Effector memory CD8-positive, alpha-beta T cell (primary cell): Measurements from ENCODE around the gene CAMTA1.

Source experiments
- ATAC-seq: fragments of 150-1000 bp; cut with Tn5 transposase; replicated peaks from 2 replicates; pipeline ENCODE4 v1.10.0; 2021; ENCODE audit warnings: mild to moderate bottlenecking, moderate library complexity
- DNase-seq, 3 experiments: peaks; one replicate each; pipeline ENCODE4 v3.0.0; 2021
- H3K27ac Mint-ChIP-seq, 2 donors: one replicate each; pipeline ENCODE4 v1.8.0; 2022; ENCODE audit warnings: mild to moderate bottlenecking in 2 of 2, mixed read lengths in 2 of 2, moderate library complexity in 2 of 2
- H3K27me3 Mint-ChIP-seq, 2 donors: one replicate each; pipeline ENCODE4 v1.8.0; 2022; ENCODE audit warnings: mixed read lengths in 2 of 2
- H3K36me3 Mint-ChIP-seq: one replicate; pipeline ENCODE4 v1.8.0; 2022; ENCODE audit warnings: mild to moderate bottlenecking, moderate library complexity, mixed read lengths; ENCODE audit not compliant: insufficient read depth
- H3K4me1 Mint-ChIP-seq, 2 donors: one replicate each; pipeline ENCODE4 v1.8.0; 2022; ENCODE audit warnings: low read depth in 2 of 2, mixed read lengths in 2 of 2
- H3K4me3 Mint-ChIP-seq, 2 donors: one replicate each; pipeline ENCODE4 v1.8.0; 2022; ENCODE audit warnings: mild to moderate bottlenecking in 2 of 2, mixed read lengths in 2 of 2, moderate library complexity in 2 of 2
- H3K9me3 Mint-ChIP-seq, 2 donors: one replicate each; pipeline ENCODE4 v1.8.0; 2022; ENCODE audit warnings: mixed read lengths in 2 of 2

The CAMTA1 gene

GRCh38 chr1:7107109-7107830 is 322.0 kb downstream of the CAMTA1 start:
- no peaks in the 10 kb centered on the region for H3K9me3 Mint-ChIP-seq
- H3K27me3 Mint-ChIP-seq = peaks cover 30 to 42% of the 10 kb centered on the region in 2 donors
- DNase-seq (no peak), ATAC-seq (no peak)
- H3K27ac Mint-ChIP-seq = no peak overlapping the region
- no peaks in the 10 kb centered on the region for H3K4me1 Mint-ChIP-seq
- no peaks in the 10 kb centered on the region for H3K36me3 Mint-ChIP-seq
- no peak overlapping the region for H3K4me3 Mint-ChIP-seq

- H3K27me3 Mint-ChIP-seq = peaks cover 38 to 52% of the 10 kb centered on the region in 2 donors
- H3K36me3 Mint-ChIP-seq = no peaks in the 10 kb centered on the region
- no peak overlapping the region for H3K4me3 Mint-ChIP-seq
- no peaks in the 10 kb centered on the region for H3K4me1 Mint-ChIP-seq
- ATAC-seq (no peak), DNase-seq (no peak)
- peaks cover 0 to 7% of the 10 kb centered on the region in 2 donors for H3K9me3 Mint-ChIP-seq
- no peak overlapping the region for H3K27ac Mint-ChIP-seq
Observed at GRCh38 chr1:7108251-7108650, 323.0 kb downstream of the CAMTA1 start.

- ATAC-seq (no peak), DNase-seq (no peak)
- Mint-ChIP-seq H3K36me3 (no peaks in the 10 kb centered on the region), H3K27me3 (peaks cover 39 to 56% of the 10 kb centered on the region in 2 donors), H3K4me3 (no peak overlapping the region), H3K4me1 (no peaks in the 10 kb centered on the region), H3K9me3 (peaks cover 0 to 8% of the 10 kb centered on the region in 2 donors), H3K27ac (no peak overlapping the region)
Observed at GRCh38 chr1:7109901-7110300, 324.6 kb downstream of the CAMTA1 start.

GRCh38 chr1:7110321-7110720 is 325.1 kb downstream of the CAMTA1 start:
- Mint-ChIP-seq H3K4me3 (no peak overlapping the region), H3K36me3 (no peaks in the 10 kb centered on the region), H3K27me3 (peaks cover 39 to 56% of the 10 kb centered on the region in 2 donors), H3K4me1 (no peaks in the 10 kb centered on the region), H3K9me3 (peaks cover 0 to 8% of the 10 kb centered on the region in 2 donors), H3K27ac (no peak overlapping the region)
- ATAC-seq (no peak), DNase-seq (no peak)

GRCh38 chr1:7111853-7112252 is 326.6 kb downstream of the CAMTA1 start:
- ATAC-seq = no peak
- no peak for DNase-seq
- H3K27ac Mint-ChIP-seq = no peak overlapping the region
- H3K4me1 Mint-ChIP-seq = no peaks in the 10 kb centered on the region
- peaks cover 37 to 54% of the 10 kb centered on the region in 2 donors for H3K27me3 Mint-ChIP-seq
- H3K4me3 Mint-ChIP-seq = no peak overlapping the region
- H3K9me3 Mint-ChIP-seq = peaks cover 1 to 8% of the 10 kb centered on the region in 2 donors
- no peaks in the 10 kb centered on the region for H3K36me3 Mint-ChIP-seq

- H3K27ac Mint-ChIP-seq = no peak overlapping the region
- H3K27me3 Mint-ChIP-seq = peaks cover 34 to 45% of the 10 kb centered on the region in 2 donors
- DNase-seq (no peak), ATAC-seq (no peak)
- peaks cover 1 to 8% of the 10 kb centered on the region in 2 donors for H3K9me3 Mint-ChIP-seq
- no peak overlapping the region for H3K4me3 Mint-ChIP-seq
- H3K36me3 Mint-ChIP-seq = no peaks in the 10 kb centered on the region
- H3K4me1 Mint-ChIP-seq = no peaks in the 10 kb centered on the region
Observed at GRCh38 chr1:7113136-7113535, 327.9 kb downstream of the CAMTA1 start.

GRCh38 chr1:7113822-7114221 is 328.6 kb downstream of the CAMTA1 start:
- Mint-ChIP-seq H3K4me1 (no peaks in the 10 kb centered on the region), H3K27ac (no peak overlapping the region), H3K9me3 (peaks cover 1 to 8% of the 10 kb centered on the region in 2 donors), H3K36me3 (no peaks in the 10 kb centered on the region), H3K27me3 (peaks cover 35 to 42% of the 10 kb centered on the region in 2 donors), H3K4me3 (no peak overlapping the region)
- DNase-seq (no peak), ATAC-seq (no peak)

GRCh38 chr1:7116001-7116400 is 330.7 kb downstream of the CAMTA1 start:
- Mint-ChIP-seq H3K4me1 (no peaks in the 10 kb centered on the region), H3K27me3 (peaks cover 35 to 43% of the 10 kb centered on the region in 2 donors), H3K4me3 (no peak overlapping the region), H3K9me3 (peaks cover 2 to 8% of the 10 kb centered on the region in 2 donors), H3K27ac (no peak overlapping the region), H3K36me3 (no peaks in the 10 kb centered on the region)
- ATAC-seq (no peak), DNase-seq (no peak)

GRCh38 chr1:7117399-7118281 is 332.4 kb downstream of the CAMTA1 start:
- Mint-ChIP-seq H3K4me3 (no peak overlapping the region), H3K27me3 (peaks cover 34 to 38% of the 10 kb centered on the region in 2 donors), H3K4me1 (no peaks in the 10 kb centered on the region), H3K9me3 (peaks cover 2 to 7% of the 10 kb centered on the region in 2 donors), H3K27ac (no peak overlapping the region), H3K36me3 (no peaks in the 10 kb centered on the region)
- no peak for DNase-seq
- no peak for ATAC-seq

GRCh38 chr1:7119156-7119555 is 333.9 kb downstream of the CAMTA1 start:
- H3K27me3 Mint-ChIP-seq = peaks cover 27 to 28% of the 10 kb centered on the region in 2 donors
- no peak for DNase-seq
- no peak overlapping the region for H3K4me3 Mint-ChIP-seq
- peaks cover 0 to 2% of the 10 kb centered on the region in 2 donors for H3K9me3 Mint-ChIP-seq
- H3K36me3 Mint-ChIP-seq = no peaks in the 10 kb centered on the region
- no peak for ATAC-seq
- H3K27ac Mint-ChIP-seq = no peak overlapping the region
- H3K4me1 Mint-ChIP-seq = no peaks in the 10 kb centered on the region

GRCh38 chr1:7120863-7121621 is 335.8 kb downstream of the CAMTA1 start:
- DNase-seq = no peak

GRCh38 chr1:7121622-7121988 is 336.4 kb downstream of the CAMTA1 start:
- H3K27ac Mint-ChIP-seq = no peak overlapping the region
- no peak overlapping the region for H3K4me3 Mint-ChIP-seq

More at GRCh38 chr1:7120863-7121621, 335.8 kb downstream of the CAMTA1 start:
- no peaks in the 10 kb centered on the region for H3K4me1 Mint-ChIP-seq
- H3K9me3 Mint-ChIP-seq = peaks cover 0 to 1% of the 10 kb centered on the region in 2 donors
- H3K27ac Mint-ChIP-seq = no peak overlapping the region
- no peak for ATAC-seq
- H3K4me3 Mint-ChIP-seq = no peak overlapping the region
- H3K27me3 Mint-ChIP-seq = peaks cover 27 to 28% of the 10 kb centered on the region in 2 donors
- no peaks in the 10 kb centered on the region for H3K36me3 Mint-ChIP-seq

More at GRCh38 chr1:7121622-7121988, 336.4 kb downstream of the CAMTA1 start:
- Mint-ChIP-seq H3K27me3 (peaks cover 27 to 28% of the 10 kb centered on the region in 2 donors), H3K36me3 (no peaks in the 10 kb centered on the region), H3K4me1 (no peaks in the 10 kb centered on the region), H3K9me3 (peaks cover 0 to 1% of the 10 kb centered on the region in 2 donors)
- no peak for ATAC-seq
- no peak for DNase-seq
